ENCODE measurements around the gene RIPPLY3.

DNA sequence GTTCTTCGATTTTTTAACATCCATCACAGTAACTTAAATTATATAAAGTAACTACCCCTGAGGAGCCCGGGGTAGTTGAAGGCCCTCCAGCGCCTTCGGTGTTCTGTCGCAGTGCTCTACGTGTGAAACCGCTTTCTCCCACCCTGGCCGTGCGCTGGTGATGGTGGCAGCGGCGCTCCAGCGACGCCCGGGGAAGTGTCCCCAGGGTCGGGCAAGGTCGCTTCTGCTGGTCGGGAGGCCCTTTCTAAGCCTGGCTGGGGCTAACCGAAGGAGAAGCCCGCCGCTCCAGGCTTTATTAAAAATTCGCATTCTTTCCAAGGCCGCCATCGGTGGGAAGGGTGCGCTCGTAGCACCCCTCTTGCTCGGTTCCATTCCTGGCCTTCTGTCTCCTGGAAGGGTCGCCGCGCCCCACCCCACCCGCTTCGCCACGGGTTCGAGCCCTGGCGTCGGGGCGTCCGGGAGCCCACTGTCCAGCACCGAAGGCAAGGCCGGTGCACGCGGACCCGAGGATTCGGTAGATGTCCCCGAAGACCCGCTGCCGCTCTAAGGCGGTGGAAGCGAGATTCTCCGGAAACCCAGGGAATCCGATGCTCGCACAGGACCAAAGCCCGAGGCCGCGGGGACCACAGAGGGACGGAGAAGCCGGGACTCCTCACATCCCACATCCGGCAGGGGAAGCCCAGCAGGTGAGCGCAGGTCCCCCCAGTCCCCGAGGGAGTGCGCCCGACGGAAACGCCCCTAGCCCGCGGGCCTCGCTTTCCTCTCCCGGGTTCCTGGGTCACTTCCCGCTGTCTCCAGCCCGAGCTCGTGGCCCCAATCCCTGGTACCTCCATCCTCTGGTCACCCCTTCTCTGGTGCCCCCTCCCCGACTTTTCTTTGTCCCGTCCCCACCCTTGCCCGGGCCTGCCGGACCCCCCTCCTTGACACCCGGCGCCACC lies 685 bp upstream of the RIPPLY3 start:
- TF ChIP-seq GATA2 (IDR thresholded peaks at IDR 0.05; ENCODE audit: low read depth, low read length) = no peak
- no peak for TF ChIP-seq GATA3 (IDR thresholded peaks at IDR 0.05; ENCODE audit: low read depth, low read length)
